HG03469 (cell line): Measurements from ENCODE around the gene MYDGF.
"Not testable (repeated sequence)": the region's sequence is repeated elsewhere in the genome, so short reads cannot be mapped to it uniquely, and the experiment has no call there.

ENCODE experiments used
- ATAC-seq: cut with Tn5 transposase; IDR thresholded peaks from one replicate; pipeline ENCODE4 v1.9.1; 2021; ENCODE audit warnings: mild to moderate bottlenecking, moderate library complexity, moderate number of reproducible peaks; ENCODE audit not compliant: unreplicated experiment

Gene MYDGF

DNA sequence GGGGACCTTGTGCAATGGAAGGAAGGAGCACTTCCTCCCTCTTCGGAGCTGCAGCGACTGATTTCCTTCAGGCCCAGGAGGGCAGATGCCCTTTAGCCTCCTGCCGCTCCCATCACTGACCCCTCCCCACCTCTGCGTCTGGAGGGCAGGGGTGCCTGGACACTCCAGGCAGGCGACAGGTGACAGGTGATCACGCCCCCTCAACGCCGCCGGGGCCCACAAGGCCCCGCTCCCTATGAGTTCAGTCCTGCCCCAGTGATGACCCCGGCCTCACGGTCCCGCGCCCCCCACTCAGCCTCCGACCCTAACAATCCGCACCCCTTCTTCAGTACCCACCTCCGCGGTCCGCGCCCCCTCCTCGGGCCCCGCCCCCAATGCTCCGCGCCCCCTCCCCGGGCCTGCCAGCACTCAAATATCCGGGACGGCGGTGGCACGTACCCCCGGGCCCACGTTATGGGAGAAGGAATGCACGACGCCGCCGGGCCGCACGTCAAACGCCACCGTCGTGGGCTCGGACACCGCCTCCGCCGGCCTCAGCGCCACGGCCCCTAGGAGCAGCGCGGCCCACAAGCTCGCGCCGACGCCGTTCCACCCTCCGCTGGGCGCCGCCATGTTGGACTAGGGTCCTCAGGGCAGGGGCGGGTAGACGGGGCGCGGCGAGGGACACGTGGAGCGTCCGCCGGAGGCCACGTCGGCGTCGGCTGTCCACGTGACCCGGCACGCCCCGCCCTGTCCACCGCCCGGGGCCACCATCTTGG, at the start of gene MYDGF:
TSS of gene MYDGF (minus strand) at position 620 of the 758 bp plus-strand sequence. CDS start at position 612, 8 bp downstream.
- ATAC-seq: no peak

DNA sequence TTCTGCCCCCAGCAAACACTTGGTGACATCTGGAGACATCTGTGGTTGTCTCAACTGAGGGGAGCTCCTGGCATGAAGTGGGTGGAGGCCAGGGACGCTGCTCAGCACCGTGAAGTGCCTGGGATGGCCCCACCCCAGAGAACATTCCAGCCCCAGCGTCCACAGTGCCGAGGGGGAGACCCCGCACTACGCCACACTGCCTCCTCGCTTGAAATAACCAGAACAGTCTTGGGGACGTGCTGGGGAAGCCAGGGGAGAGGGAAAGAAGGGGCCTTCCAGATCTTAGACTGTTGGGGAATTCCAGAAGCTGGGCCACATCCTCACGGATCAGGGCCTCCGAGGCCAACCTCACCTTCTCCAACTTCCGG, 49.3 kb upstream of the MYDGF start:
- ATAC-seq: no peak

DNA sequence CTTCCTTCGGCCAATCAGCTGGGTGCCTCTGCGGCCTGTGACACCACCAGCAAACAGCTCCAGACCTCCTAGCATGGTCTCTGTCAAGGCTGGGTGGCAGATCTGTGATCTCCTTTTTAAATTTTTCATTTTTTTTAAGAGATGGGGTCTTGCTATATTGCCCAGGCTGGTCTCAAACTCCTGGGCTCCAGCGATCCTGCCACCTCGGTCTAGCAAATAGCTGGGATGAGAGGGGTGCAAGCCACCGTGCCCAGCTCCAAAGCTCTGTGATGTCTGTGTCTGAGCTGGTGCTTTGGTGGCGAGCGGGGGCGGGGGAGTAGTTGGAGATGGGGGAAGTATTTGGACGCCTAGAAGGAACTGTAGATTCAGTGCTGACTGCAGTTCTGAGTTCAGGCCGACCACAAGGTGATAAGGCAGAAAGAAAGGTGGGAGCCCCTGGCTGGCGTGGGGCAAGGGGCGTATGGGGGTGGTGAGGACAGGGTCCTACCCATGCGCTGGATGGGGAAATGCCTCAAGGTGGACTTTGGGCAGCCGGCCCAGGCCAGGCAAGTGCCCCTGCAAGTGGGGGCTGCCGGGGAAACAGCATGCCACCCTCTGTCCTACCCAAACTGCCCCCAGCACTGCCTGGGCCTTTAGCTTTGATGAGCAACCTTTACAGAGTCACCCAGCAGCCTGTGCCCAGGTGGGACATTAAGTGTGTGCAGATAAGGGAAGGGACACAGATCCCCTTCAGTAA, 48.0 kb upstream of the MYDGF start:
- ATAC-seq: no peak

DNA sequence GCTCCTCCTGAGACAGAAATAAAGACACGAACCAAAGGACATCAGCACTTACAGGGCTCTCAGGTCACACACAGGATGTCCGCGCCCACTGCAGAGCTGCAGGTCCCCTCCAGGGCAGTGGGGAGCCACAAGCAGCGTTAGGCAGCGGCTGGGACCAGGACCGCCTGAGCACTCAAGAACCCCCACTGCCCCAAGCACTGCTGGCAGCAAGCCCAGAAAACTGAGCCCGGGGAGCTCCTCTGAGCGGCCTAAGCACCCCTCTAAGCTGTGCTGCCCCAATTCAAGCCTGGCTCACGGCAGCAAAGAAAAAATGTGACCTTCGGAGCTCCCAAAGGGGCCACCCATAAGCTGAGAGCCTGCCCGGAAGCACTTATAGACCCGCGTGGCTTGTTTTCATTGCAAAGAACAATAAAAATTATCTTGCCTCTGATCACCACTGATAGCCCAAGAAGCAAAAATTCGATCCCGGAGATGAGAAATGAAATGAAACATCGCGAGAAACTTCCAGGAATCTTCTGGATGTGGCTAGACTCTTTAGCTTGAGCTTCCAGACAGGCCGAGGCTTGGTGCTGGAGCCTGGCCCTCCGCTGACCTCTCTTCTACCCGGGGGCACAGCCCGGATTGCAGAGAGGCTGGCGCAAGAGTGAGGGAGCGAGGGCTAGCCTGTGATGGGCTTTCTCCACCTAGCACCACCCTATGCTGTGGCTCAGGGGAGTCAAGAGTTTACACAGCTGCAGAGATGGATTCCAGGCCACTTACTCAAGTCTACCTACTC, 47.2 kb upstream of the MYDGF start:
- ATAC-seq: no peak

DNA sequence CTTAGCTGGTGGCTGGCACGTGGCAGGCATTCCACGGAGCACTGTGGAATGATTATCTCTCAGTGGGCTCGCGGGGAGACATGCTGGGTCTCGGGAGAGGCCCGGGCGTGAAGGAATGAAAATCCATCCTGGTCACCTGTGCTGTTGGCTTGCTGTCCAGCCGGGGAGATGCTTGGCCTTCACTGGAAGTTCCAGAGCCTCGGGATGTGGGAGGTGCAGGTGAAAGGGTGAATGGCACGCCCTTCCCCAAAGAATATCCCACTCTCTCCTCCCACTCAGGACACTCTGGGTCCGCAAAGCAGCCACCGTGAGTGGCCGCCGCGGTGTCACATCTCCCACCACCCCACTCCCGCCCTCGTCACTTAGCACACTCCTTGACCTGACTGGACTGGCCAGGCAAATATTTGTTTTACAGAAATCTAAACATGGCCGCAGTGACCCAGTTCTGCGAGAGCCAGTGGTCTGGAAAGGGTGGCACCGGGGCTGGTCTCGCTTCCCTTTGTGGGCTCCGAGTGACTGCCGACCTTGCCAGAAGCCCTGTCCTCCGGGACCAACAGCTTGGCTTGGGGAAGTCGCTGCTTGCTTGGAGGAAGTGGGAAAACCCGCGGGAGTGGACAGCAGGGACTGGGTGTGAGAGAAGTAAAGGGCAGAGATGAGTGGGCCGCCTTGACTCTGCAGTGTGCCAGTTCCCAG, 45.5 kb upstream of the MYDGF start:
- no peak for ATAC-seq

DNA sequence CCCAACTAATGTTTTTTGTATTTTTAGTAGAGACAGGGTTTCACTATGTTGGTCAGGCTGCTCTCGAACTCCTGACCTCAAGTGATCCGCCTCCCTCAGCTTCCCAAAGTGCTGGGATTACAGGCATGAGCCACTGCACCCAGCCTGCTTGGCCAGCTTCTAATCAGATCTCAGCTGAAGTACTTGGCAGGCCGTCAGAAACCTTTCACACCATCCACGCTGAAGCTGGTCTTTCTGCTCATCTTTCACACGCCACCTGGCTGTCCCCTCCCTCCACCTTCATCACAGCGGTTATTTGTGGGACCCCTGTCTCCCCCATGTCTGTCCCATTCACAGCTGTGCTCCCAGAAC, 45.0 kb upstream of the MYDGF start:
- ATAC-seq: not testable (repeated sequence)

DNA sequence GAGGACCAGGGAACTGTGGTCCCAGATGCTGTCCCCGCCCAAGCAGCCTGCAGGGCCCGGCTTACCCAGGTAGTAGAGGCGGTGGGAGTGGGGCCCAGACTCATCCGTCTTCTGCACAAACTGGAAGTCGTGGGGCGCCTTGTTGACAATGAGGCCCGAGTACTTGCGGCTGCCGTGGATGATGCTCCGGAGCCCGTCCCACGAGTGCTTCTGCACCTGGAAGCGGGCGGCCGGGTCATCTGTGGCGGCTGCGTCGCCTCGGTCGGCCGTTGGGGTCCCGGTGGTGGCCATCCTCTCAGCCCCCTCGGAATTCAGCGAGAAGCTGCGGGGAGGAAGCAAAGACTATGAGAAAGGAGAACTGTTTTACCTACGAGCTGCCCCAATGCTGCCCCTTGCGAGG, 43.9 kb upstream of the MYDGF start:
- ATAC-seq: no peak

DNA sequence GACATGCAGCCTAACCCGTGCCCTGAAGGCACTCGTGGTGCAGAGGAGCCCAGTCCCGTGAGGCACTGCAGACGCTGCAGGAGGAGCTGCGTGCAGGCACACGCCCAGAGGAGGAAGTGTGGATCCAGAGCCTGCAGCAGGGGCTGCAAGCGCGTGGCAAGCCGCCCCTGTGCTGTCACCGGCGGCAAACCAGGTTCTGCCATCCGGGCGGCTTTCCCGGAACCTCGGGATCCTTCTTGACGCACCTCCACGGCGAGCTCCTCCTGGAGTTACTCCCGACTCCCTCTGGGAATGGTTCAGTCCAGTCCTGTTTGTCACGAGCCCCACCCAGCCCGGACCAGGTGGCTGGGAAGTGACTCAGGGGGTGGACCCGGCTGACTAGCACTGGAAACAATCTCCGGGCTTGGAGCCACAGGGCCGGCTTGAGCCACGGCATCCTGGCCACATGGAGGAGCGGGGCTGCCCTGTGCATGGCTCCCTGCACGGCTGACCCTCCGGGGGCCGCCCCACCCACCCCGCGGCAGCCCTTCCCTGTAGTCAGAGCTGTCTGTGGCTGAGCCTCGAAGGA, 43.3 kb upstream of the MYDGF start:
- ATAC-seq: no peak

DNA sequence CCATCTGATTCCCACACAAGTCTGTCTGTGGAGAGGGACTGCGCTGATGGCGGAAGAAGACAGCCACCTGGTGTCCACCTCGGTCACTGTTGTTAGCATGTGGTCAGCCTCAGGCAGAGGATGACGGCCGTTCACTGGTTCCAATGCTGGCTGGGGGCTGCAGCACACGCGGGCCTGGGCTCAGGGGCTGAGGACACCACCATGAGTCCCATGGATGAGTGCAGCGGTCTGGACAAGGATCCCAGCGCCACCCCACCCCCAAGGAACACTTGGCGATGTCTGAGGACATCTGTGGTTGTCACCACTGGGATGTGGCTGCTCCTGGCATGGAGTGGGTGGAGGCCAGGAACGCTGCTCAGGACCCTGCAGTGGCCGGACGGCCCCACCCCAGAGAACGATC, 42.6 kb upstream of the MYDGF start:
- ATAC-seq: no peak

DNA sequence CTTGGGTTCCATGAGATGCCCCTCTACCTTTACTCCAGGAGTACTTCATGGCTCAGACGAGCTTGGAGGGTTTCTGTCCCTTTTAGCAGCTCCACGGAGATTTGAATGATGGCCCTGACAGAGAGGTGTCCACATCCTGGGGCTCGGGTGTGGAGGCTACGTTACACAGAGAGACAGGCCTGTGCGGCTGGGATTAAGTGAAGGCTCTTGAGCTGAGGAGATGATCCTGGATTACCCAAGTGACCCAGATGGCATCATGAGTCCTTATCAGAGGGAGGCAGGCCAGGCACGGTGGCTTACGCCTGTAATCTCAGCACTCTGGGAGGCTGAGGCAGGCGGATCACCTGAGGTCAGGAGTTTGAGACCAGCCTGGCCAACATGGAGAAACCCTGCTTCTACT, 41.1 kb upstream of the MYDGF start:
- no peak for ATAC-seq

DNA sequence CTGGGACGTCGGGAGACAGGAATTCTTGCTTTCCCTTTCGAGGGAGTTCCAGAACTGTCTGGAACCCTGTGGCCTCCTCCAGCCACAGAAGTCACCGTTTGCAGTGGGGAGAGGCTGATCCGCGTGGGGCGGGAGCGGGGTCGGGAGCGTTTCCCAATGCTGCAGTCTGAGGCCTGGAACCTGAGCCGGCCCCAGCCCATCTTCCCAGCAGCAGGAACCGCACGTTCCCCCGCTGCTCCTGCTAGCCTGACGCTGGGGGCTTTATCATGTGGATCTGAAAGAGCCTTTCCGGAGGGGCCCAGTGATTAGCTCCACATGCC, 40.1 kb upstream of the MYDGF start:
- no peak for ATAC-seq

DNA sequence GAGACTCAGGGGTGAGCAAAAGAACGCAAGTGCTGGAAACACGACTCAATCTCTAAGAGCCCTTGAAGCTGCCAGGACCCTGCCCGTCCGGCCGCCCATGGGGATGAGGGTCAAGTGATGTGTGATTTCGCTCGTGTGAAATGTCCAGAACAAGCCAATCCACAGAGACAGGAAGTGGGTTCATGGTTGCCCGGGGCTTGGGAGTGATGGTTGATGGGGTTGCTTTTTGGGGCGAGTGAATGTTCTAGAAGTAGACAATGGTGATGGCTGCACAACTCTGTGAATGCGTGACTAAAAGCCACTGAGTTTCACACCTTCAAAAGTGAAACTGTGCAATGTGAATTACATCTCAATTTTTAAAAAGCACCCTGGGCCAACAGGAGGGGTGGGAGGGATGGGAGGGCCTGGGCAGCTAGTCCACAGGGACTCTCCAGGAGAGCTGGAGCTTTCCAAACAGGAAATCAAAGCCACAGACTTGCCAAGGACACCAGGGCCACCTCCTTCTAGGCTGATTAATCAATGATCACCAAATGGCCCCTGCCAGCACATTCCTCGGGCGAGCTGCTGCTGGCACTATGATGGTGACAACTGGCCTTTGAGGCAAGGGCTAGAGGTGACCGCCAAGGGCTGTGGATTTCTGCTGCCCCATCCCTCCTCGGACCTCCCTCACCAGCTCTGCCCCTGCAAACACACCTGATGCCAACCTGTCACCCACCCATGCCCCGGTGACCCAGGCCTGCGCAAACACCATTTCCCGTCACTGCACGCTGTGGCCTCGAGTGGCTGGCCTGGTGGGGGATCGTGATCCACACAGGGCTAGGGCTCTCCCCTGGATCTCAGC, 39.5 kb upstream of the MYDGF start:
- ATAC-seq: no peak

DNA sequence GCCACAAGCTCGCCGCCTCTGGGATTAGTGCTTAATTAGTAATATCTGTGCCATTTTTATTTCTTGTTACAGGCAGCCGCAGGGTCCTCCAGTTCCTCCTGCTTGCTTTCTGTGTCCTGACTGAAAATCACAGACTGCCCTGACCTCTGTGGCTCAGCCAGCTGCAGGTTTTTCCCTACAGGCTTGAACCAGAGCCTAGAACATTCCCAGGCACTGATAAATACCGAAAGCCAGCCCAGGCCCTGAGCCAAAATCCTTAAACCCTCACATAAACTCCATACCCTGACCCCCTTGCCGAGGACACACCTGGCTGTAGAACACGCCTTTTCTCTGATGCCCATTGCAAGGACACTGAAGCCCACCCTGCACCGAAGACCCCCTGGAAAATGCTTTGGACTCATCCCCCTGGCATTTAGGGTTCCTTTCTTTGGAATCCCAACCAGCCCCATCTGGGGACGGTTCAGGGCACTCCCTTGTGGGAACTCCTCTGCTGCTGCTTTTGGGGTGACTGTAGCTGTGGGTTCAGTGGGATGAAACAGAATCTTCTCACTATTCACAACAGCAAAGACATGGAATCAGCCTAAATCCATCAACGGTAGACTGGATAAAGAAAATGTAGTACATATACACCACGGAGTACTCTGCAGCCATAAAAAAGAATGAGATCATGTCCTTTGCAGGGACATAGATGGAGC, 38.0 kb upstream of the MYDGF start:
- ATAC-seq: no peak

DNA sequence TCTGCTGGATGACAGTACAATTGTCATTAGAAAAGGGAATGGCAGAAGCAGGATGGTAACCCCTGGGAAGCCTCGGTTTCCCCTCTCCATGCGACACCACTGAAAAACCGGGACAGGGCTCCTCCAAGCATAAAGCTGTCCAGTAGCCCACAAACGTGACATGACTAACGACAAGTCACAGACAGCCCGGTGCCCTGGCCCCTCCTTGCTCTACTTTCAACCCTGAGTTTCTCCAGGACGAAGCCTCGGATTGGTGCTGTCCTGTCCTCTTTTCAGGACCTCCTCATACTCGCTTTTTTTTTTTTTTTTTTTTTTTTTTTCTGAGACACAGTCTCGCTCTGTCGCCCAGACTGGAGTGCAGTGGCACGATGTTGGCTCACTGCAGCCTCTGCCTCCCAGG, 37.2 kb upstream of the MYDGF start:
- ATAC-seq: no peak

DNA sequence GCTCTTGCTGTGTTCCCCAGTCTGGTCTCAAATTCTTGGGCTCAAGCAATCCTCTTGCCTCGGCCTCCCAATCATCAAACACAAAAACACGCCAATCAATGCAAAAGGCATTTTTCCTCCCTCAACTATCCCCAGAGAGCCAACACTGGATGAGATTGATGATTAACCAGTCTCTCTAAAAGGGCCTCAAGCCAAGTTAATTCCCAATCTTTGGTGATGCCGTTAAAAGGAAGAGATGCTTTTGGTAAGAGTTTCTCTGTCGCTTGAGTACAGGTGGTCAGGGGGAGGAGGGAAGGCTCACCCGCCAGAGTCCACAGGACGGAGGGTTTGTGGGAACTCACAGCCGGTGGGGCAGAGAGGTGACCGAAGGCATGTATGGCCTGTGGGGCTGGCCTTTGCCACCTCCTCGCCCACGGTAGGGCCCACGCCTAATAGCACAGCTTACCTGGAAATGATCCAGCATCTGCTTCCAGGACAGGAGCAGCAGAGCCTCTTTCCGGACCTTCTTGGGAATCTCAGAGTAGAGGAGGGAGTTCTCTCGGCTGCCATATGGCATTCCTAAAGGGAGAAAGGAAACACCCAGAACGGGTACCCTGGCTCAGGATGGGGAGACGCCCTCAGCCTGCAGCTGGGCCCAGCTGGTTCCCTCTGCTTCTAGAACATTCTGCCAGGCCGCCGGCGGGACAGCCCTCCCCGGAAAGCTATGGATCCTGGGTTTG, 35.4 kb upstream of the MYDGF start:
- no peak for ATAC-seq

DNA sequence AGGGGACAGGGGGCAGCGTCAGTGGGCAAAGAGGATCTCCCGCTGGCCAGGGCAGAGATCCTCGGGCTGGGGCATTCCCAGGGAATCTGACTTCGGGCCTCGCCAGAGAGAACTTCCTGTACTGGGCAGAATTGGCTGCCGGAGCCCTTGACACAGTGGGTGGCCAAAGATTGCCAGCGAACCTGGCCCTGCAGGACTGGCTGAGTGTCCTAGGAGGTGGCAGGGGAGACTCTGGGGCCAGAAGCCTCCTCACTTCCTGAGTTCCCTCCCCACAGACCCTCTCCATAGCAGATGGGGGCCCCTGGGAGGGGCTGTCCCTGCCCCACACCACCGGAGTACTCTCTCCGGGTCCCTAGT, 34.2 kb upstream of the MYDGF start:
- ATAC-seq: no peak

DNA sequence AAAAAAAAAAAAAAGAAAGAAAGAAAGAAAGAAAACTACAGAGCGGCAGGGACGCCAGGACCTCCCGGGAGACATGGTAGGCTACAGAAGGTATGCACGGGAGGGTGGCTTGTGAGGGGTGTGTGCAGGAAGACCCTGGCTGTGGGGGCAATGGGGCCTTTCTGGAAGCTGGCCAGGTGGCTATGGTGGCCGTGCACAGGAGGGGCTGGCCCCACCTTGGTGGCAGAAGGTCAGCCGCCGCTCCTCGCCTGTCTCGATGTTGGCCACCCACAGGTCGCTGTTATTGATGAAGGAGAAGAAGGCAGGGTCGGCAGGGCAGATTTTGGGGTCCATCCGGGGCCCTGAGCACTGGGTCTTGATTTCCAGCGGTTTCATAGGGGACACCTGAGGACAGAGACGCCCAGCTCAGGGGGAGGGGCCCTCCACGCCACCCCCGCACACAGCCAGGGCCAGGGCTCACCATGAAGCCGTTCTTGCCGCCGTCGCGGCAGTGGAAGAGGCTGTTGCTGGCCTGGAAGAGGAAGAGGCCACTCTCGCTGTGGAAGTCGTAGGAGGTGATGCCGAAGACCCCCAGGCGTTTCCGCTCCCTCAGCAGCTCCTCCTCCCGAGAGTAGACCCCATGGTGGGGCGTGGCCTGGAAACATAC, 33.7 kb upstream of the MYDGF start:
- no peak for ATAC-seq

DNA sequence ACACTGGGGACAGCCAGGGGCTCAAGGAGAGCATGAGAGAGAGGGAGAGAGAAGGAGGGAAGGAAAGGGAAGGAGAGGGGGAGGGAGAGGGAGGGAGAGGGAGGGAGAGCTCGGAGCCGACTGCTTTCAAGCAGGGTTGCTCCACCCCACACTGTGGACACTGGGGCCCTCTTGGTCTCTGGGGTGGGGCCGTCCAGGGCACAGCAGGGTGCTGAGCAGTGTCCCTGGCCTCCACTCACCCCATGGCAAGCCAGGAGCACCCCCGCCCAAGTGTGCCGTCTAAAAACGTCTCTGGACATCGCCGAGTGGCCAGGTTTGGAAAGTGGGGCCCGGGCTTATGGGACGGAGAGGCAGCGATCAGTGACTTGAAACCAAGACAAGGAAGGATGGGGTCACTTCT, 32.6 kb upstream of the MYDGF start:
- no peak for ATAC-seq

DNA sequence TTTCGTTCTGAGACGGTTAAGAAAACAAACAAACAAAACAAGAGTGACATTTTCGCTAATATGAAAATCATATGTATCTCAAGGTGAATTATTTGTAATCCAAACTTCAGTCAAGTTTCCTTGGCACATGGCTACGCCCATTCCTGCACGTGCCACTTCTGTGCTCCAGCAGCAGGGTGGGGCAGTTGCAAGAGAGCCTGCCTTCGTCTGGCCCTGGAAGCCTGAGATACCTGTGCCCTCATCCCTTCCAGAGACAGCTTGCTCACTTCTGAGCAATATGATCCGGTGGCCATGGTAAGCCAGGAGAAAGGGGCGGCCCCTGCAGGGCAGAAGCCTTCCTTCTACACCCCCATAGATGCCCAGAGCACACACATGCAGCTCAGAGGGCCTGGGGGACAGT, 31.4 kb upstream of the MYDGF start:
- no peak for ATAC-seq
